CMK (cell line): ENCODE measurements around the gene MT3.
"Not testable (repeated sequence)": the region's sequence is repeated elsewhere in the genome, so short reads cannot be mapped to it uniquely, and the experiment has no call there.

Experiments used
- DNase-seq: peaks from one replicate; pipeline ENCODE4 v3.0.0-alpha.2; 2010; ENCODE audit warnings: low read depth

Gene MT3

GRCh38 chr16:56610017-56610608, 20.8 kb downstream of the MT3 start:
- DNase-seq, result no peak

- DNase-seq, result no peak
Observed at GRCh38 chr16:56610609-56611111, 21.3 kb downstream of the MT3 start.

- no peak for DNase-seq
Observed at GRCh38 chr16:56611281-56611833, 22.0 kb downstream of the MT3 start.

GRCh38 chr16:56613706-56614105, 24.4 kb downstream of the MT3 start:
- DNase-seq, result no peak

GRCh38 chr16:56614549-56614991, 25.2 kb downstream of the MT3 start:
- no peak for DNase-seq

GRCh38 chr16:56615353-56615752, 26.0 kb downstream of the MT3 start:
- no peak for DNase-seq

- DNase-seq, result no peak
Observed at GRCh38 chr16:56616608-56617211, 27.4 kb downstream of the MT3 start.

GRCh38 chr16:56617212-56618085, 28.1 kb downstream of the MT3 start:
- no peak for DNase-seq

GRCh38 chr16:56618138-56618537, 28.8 kb downstream of the MT3 start:
- no peak for DNase-seq

GRCh38 chr16:56620339-56620897, 31.1 kb downstream of the MT3 start:
- DNase-seq, result no peak

- DNase-seq, result not testable (repeated sequence)
Observed at GRCh38 chr16:56621665-56622445, 32.5 kb downstream of the MT3 start.

- DNase-seq, result not testable (repeated sequence)
Observed at GRCh38 chr16:56623184-56623583, 33.9 kb downstream of the MT3 start.

- DNase-seq, result no peak
Observed at GRCh38 chr16:56623637-56624036, 34.3 kb downstream of the MT3 start.

- no peak for DNase-seq
Observed at GRCh38 chr16:56625140-56625942, 36.0 kb downstream of the MT3 start, which contains the start of gene MT1E. Gene MT1E (plus strand): TSS chr16:56625781. CDS start chr16:56625852, 71 bp downstream.

- DNase-seq, result no peak
Observed at GRCh38 chr16:56625943-56626654, 36.8 kb downstream of the MT3 start.

- no peak for DNase-seq
Observed at GRCh38 chr16:56626685-56627084, 37.4 kb downstream of the MT3 start.

- no peak for DNase-seq
Observed at GRCh38 chr16:56628486-56629350, 39.4 kb downstream of the MT3 start.

- DNase-seq, result no peak
Observed at GRCh38 chr16:56629531-56629930, 40.2 kb downstream of the MT3 start.

GRCh38 chr16:56630134-56630533, 40.8 kb downstream of the MT3 start:
- DNase-seq, result no peak
